Natural killer cell (primary cell): Measurements from ENCODE around the gene GBP3. TPM values are rescaled to one million over a fixed set of nuclear protein-coding genes. Genes with fewer than 3 reads are reported as not detected.
A peak's percentile ranks its signal among the peaks of the same experiment; 100 is the strongest.

Source experiments
- ATAC-seq, 3 donors: fragments of 150-1000 bp in 2 of 3; fragments of 200-7000 bp in 1 of 3; cut with Tn5 transposase; 1 replicate in 1 of 3; 2 replicates in 2 of 3; pipeline ENCODE4 v1.10.0; 2021; ENCODE audit warnings: mild to moderate bottlenecking in 2 of 3, moderate library complexity in 2 of 3
- DNase-seq, 2 donors: peaks; one replicate each; pipeline versions ENCODE4 v3.0.0 to v3.0.0-alpha.2; 2013 to 2021; ENCODE audit warnings: mixed read lengths in 1 of 2
- H3K27ac ChIP-seq: one replicate; pipeline ENCODE4 v1.5.1; 2013; ENCODE audit warnings: mild to moderate bottlenecking, low read length
- H3K27me3 ChIP-seq: one replicate; pipeline ENCODE4 v1.6.1; 2013; ENCODE audit warnings: low read length; ENCODE audit not compliant: control insufficient read depth, insufficient read depth
- H3K36me3 ChIP-seq: one replicate; pipeline ENCODE4 v1.6.1; 2013; ENCODE audit warnings: low read length; ENCODE audit not compliant: control insufficient read depth, insufficient read depth
- H3K4me1 ChIP-seq: one replicate; pipeline ENCODE4 v1.6.1; 2013; ENCODE audit warnings: low read length; ENCODE audit not compliant: control insufficient read depth, insufficient read depth
- H3K4me3 ChIP-seq: one replicate; pipeline ENCODE4 v1.5.1; 2013; ENCODE audit warnings: low read length
- H3K9me3 ChIP-seq: one replicate; pipeline ENCODE4 v1.6.1; 2013; ENCODE audit warnings: low read length; ENCODE audit not compliant: control insufficient read depth, insufficient read depth
- H3K27ac Mint-ChIP-seq, 2 donors: one replicate each; pipeline ENCODE4 v1.8.0; 2022; ENCODE audit warnings: mild to moderate bottlenecking in 2 of 2, mixed read lengths in 2 of 2, moderate library complexity in 1 of 2
- H3K27me3 Mint-ChIP-seq, 2 donors: one replicate each; pipeline ENCODE4 v1.8.0; 2022; ENCODE audit warnings: low read depth in 2 of 2, mixed read lengths in 2 of 2
- H3K36me3 Mint-ChIP-seq: one replicate; pipeline ENCODE4 v1.8.0; 2022; ENCODE audit warnings: mixed read lengths
- H3K4me1 Mint-ChIP-seq, 2 donors: one replicate each; pipeline ENCODE4 v1.8.0; 2022; ENCODE audit warnings: mixed read lengths in 2 of 2
- H3K4me3 Mint-ChIP-seq: one replicate; pipeline ENCODE4 v1.8.0; 2022; ENCODE audit warnings: mild to moderate bottlenecking, moderate library complexity, mixed read lengths
- H3K9me3 Mint-ChIP-seq, 2 donors: one replicate each; pipeline ENCODE4 v1.8.0; 2022; ENCODE audit warnings: mixed read lengths in 2 of 2
- WGBS: methylation state at CpG from one replicate; pipeline ENCODE4 v1.1.7; 2013; ENCODE audit warnings: missing lambda C conversion rate; ENCODE audit not compliant: insufficient coverage; 5-methylcytosine and 5-hydroxymethylcytosine counted together
- intact Hi-C: fragments of 100-400 bp; cut with micrococcal nuclease; formaldehyde crosslinking; loops from one replicate; pipeline ENCODE4 v1.14.2; 2022
- total RNA-seq, 4 donors: library from RNA; stranded (reverse); fragments of 120-200 nt in 1 of 4; gene quantifications; one replicate each; pipeline versions ENCODE4 v1.2.3 to v1.2.4, GENCODE V29; 2013 to 2022
- TF ChIP-seq, protein P1 (sequence below): fragments of 200-600 bp; IDR thresholded peaks from one replicate; pipeline ENCODE4 v1.8.0; 2022; ENCODE audit warnings: antibody characterized with exemption

The GBP3 gene
- total RNA-seq, 3 donors from 2014 or later (not counting 1 experiment from before 2014, with no cell fraction given): 36.1 to 52.5 (median 49.0) TPM

DNA sequence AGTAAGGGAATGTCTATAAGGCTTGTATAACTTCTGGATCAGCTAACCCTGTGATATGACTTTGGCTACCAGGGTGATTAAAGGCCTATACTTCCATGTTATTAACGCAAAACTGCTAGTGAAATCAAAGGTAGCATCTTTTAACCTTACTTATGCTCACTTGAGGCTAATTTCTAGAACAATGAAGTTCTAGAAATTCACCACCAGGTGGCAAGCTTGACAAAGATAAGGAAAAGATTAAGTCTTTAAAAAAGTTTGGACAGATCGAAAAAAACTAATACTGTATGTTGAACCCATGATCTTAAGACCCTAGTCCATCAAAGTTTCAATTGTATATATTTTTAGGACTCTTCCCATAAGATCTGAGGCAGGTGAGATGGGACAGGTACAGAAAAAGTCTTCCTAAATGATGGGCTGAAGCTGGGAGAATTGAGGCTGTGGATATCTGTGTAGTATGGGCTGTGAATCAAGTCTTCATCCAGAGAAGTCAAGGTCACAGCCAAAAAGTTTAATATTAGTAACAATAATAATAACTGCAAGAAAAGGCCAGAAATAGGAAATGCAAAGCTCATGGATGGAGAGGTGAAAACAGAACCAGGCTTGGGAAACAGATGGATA, 49.0 kb downstream of the GBP3 start:
- no peaks in the 10 kb centered on the region for H3K9me3 Mint-ChIP-seq
- H3K36me3 Mint-ChIP-seq: peaks cover 6% of the 10 kb centered on the region
- peak overlapping the region; percentile 75 for H3K4me3 Mint-ChIP-seq
- peaks cover 5% of the 10 kb centered on the region for H3K36me3 ChIP-seq
- H3K27ac Mint-ChIP-seq: peak overlapping the region; percentile 44 to 70
- TF ChIP-seq, protein P1, sequence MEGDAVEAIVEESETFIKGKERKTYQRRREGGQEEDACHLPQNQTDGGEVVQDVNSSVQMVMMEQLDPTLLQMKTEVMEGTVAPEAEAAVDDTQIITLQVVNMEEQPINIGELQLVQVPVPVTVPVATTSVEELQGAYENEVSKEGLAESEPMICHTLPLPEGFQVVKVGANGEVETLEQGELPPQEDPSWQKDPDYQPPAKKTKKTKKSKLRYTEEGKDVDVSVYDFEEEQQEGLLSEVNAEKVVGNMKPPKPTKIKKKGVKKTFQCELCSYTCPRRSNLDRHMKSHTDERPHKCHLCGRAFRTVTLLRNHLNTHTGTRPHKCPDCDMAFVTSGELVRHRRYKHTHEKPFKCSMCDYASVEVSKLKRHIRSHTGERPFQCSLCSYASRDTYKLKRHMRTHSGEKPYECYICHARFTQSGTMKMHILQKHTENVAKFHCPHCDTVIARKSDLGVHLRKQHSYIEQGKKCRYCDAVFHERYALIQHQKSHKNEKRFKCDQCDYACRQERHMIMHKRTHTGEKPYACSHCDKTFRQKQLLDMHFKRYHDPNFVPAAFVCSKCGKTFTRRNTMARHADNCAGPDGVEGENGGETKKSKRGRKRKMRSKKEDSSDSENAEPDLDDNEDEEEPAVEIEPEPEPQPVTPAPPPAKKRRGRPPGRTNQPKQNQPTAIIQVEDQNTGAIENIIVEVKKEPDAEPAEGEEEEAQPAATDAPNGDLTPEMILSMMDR: peak; percentile 70
- H3K4me3 ChIP-seq: no peak overlapping the region
- no peak overlapping the region for H3K27ac ChIP-seq
- H3K9me3 ChIP-seq: peaks cover 3% of the 10 kb centered on the region
- peak in 1 of 2 donors; percentile 67 for DNase-seq
- WGBS: 41% methylated on average over 2 of the region's 2 CpGs
- intact Hi-C loops: loop anchor here (1.0 kb wide), 1 partner anchor 482 kb away; no protein-coding TSS in a partner anchor
- H3K27me3 Mint-ChIP-seq: no peaks in the 10 kb centered on the region
- no peaks in the 10 kb centered on the region for H3K4me1 ChIP-seq
- H3K4me1 Mint-ChIP-seq: peaks cover 26 to 38% of the 10 kb centered on the region in 2 donors
- ATAC-seq: peak in 2 of 3 donors; percentile 48 to 50
- H3K27me3 ChIP-seq: no peaks in the 10 kb centered on the region

GRCh38 chr1:88961647-88962275, 60.9 kb downstream of the GBP3 start:
- Mint-ChIP-seq H3K36me3 (peaks cover 25% of the 10 kb centered on the region), H3K4me3 (no peak overlapping the region), H3K27me3 (no peaks in the 10 kb centered on the region), H3K4me1 (no peaks in the 10 kb centered on the region), H3K27ac (no peak overlapping the region), H3K9me3 (no peaks in the 10 kb centered on the region)
- no peaks in the 10 kb centered on the region for H3K4me1 ChIP-seq
- H3K27ac ChIP-seq: no peak overlapping the region
- no peak for DNase-seq
- no peak for ATAC-seq
- no peaks in the 10 kb centered on the region for H3K27me3 ChIP-seq
- H3K9me3 ChIP-seq: no peaks in the 10 kb centered on the region
- no peak overlapping the region for H3K4me3 ChIP-seq
- intact Hi-C loops: no loop called here
- TF ChIP-seq, protein P1: no peak
- H3K36me3 ChIP-seq: peaks cover 81% of the 10 kb centered on the region

GRCh38 chr1:88961081-88961480, 61.6 kb downstream of the GBP3 start:
- ATAC-seq (no peak), DNase-seq (no peak)
- Mint-ChIP-seq H3K27me3 (no peaks in the 10 kb centered on the region), H3K27ac (no peak overlapping the region), H3K36me3 (peaks cover 25% of the 10 kb centered on the region), H3K9me3 (no peaks in the 10 kb centered on the region), H3K4me3 (no peak overlapping the region), H3K4me1 (no peaks in the 10 kb centered on the region)
- Histone ChIP-seq H3K27ac (no peak overlapping the region), H3K36me3 (peaks cover 82% of the 10 kb centered on the region), H3K27me3 (no peaks in the 10 kb centered on the region), H3K4me3 (no peak overlapping the region), H3K4me1 (no peaks in the 10 kb centered on the region), H3K9me3 (no peaks in the 10 kb centered on the region)
- no CpG with 5 or more reads among the region's 1 CpG for WGBS
- intact Hi-C loops: no loop called here
- TF ChIP-seq, protein P1: no peak

Other genes starting within 250 kb of the GBP3 start
- 10 to 100 TPM; 45.6 to 71.3 (median 55.6) TPM for gene GTF2B, start 131.3 kb downstream of the GBP3 start, total RNA-seq
- 10 to 100 TPM; 21.5 to 25.2 (median 21.8) TPM for gene KYAT3, start 30.2 kb downstream of the GBP3 start, total RNA-seq
- 10 to 100 TPM; 15.2 to 19.3 (median 19.3) TPM for gene RBMXL1, start 30.2 kb downstream of the GBP3 start, total RNA-seq
- 10 to 100 TPM; 32.0 to 41.2 (median 34.8) TPM for gene GBP1, start 42.3 kb upstream of the GBP3 start, total RNA-seq
- 100 to 1,000 TPM; 117 to 153 (median 144) TPM for gene GBP2, start 103.2 kb upstream of the GBP3 start, total RNA-seq
- gene GBP7, start 153.1 kb upstream of the GBP3 start, total RNA-seq: under 1 TPM in 1 of 3 donors, not detected in 2; 0.75 TPM
- 10 to 100 TPM; 39.1 to 62.1 (median 45.6) TPM for gene GBP4, start 176.1 kb upstream of the GBP3 start, total RNA-seq
- gene GBP5, start 250.0 kb upstream of the GBP3 start, total RNA-seq: 100 to 1,000 TPM; 191 to 249 (median 219) TPM